GM23338 (cell line): ENCODE measurements around the gene SNX32. TPM values are rescaled to one million over a fixed set of nuclear protein-coding genes. Genes with fewer than 3 reads are reported as not detected.
"Not testable (repeated sequence)": the region's sequence is repeated elsewhere in the genome, so short reads cannot be mapped to it uniquely, and the experiment has no call there.

Source experiments
- ATAC-seq: fragments of 200-7000 bp; cut with Tn5 transposase; 3 replicates; pipeline ENCODE4 v1.9.1; 2020
- DNase-seq: peaks from one replicate; pipeline ENCODE4 v3.0.0-alpha.2; 2015; ENCODE audit warnings: low spot score
- H2AFZ ChIP-seq: fragments of 200-600 bp; sonication (generic); 2 replicates; pipeline ENCODE4 v1.8.0; 2016; ENCODE audit warnings: antibody characterized with exemption, mild to moderate bottlenecking, moderate library complexity
- H3F3A ChIP-seq: fragments of 200-600 bp; sonication (generic); replicated peaks from 2 replicates; pipeline ENCODE4 v1.8.0; 2017; ENCODE audit warnings: antibody characterized with exemption, mixed run types, low read depth
- H3K27ac ChIP-seq: fragments of 200-600 bp; sonication (generic); 2 replicates; pipeline ENCODE4 v1.6.1; 2016; ENCODE audit warnings: low read depth
- H3K27me3 ChIP-seq: fragments of 200-600 bp; sonication (generic); 2 replicates; pipeline ENCODE4 v1.8.0; 2016; ENCODE audit warnings: mild to moderate bottlenecking, mixed run types, moderate library complexity; ENCODE audit not compliant: insufficient read depth
- H3K36me3 ChIP-seq: fragments of 200-600 bp; sonication (generic); 2 replicates; pipeline ENCODE4 v1.8.0; 2016; ENCODE audit warnings: mild to moderate bottlenecking; ENCODE audit not compliant: insufficient read depth
- H3K4me1 ChIP-seq: fragments of 200-600 bp; sonication (generic); 2 replicates; pipeline ENCODE4 v1.8.0; 2016; ENCODE audit warnings: mild to moderate bottlenecking, moderate library complexity; ENCODE audit not compliant: insufficient read depth
- H3K4me2 ChIP-seq: fragments of 200-600 bp; sonication (generic); 2 replicates; pipeline ENCODE4 v1.7.1; 2017; ENCODE audit warnings: mixed run types
- H3K4me3 ChIP-seq: fragments of 200-600 bp; sonication (generic); 2 replicates; pipeline ENCODE4 v1.6.1; 2016; ENCODE audit warnings: mixed run types
- H3K79me2 ChIP-seq: fragments of 200-600 bp; sonication (generic); replicated peaks from 2 replicates; pipeline ENCODE4 v1.8.0; 2017; ENCODE audit warnings: mild to moderate bottlenecking; ENCODE audit not compliant: insufficient read depth
- H3K9me2 ChIP-seq: fragments of 200-600 bp; sonication (generic); 2 replicates; pipeline ENCODE4 v1.8.0; 2017; ENCODE audit not compliant: insufficient read depth
- H4K20me1 ChIP-seq: fragments of 200-600 bp; sonication (generic); replicated peaks from 2 replicates; pipeline ENCODE4 v1.8.0; 2017; ENCODE audit warnings: mild to moderate bottlenecking; ENCODE audit not compliant: insufficient read depth
- H3K27ac Mint-ChIP-seq: 2 replicates; pipeline ENCODE4 v1.8.0; 2020; ENCODE audit warnings: inconsistent platforms, mild to moderate bottlenecking, moderate library complexity, mixed read lengths
- H3K27me3 Mint-ChIP-seq: 3 replicates; pipeline ENCODE4 v1.8.0; 2022; ENCODE audit warnings: low read depth, mild to moderate bottlenecking, moderate library complexity, mixed read lengths, inconsistent platforms; ENCODE audit not compliant: insufficient read depth, poor library complexity
- H3K36me3 Mint-ChIP-seq: 3 replicates; pipeline ENCODE4 v1.8.0; 2021; ENCODE audit warnings: low read depth, mild to moderate bottlenecking, inconsistent platforms, moderate library complexity, mixed read lengths
- H3K4me1 Mint-ChIP-seq: 3 replicates; pipeline ENCODE4 v1.8.0; 2020; ENCODE audit warnings: mild to moderate bottlenecking, inconsistent platforms, mixed read lengths
- H3K4me3 Mint-ChIP-seq: 3 replicates; pipeline ENCODE4 v1.8.0; 2021; ENCODE audit warnings: moderate library complexity, mild to moderate bottlenecking, inconsistent platforms, mixed read lengths
- H3K9me3 Mint-ChIP-seq: 3 replicates; pipeline ENCODE4 v1.8.0; 2020; ENCODE audit warnings: moderate library complexity, mild to moderate bottlenecking, inconsistent platforms, mixed read lengths
- CREB1 ChIP-seq: fragments of 250-450 bp; sonication (Bioruptor Pico); IDR thresholded peaks from 2 replicates; pipeline ENCODE4 v1.5.0; 2020; ENCODE audit warnings: low read depth, mild to moderate bottlenecking, moderate library complexity
- EZH2phosphoT487 ChIP-seq: fragments of 200-600 bp; sonication (generic); IDR thresholded peaks from one replicate; pipeline ENCODE4 v1.8.1; 2018; ENCODE audit warnings: antibody characterized with exemption; ENCODE audit not compliant: unreplicated experiment
- JUNB ChIP-seq: IDR thresholded peaks from one replicate; pipeline ENCODE4 v1.6.1; 2016; ENCODE audit warnings: antibody characterized with exemption; ENCODE audit not compliant: unreplicated experiment
- NANOG ChIP-seq: IDR thresholded peaks from 2 replicates; pipeline ENCODE4 v1.6.1; 2016; ENCODE audit warnings: antibody characterized with exemption, borderline replicate concordance
- POLR2AphosphoS5 ChIP-seq: IDR thresholded peaks from 2 replicates; pipeline ENCODE4 v1.6.1; 2016; ENCODE audit warnings: antibody characterized with exemption, low read depth
- ZNF114 ChIP-seq: fragments of 250-450 bp; sonication (Bioruptor Pico); IDR thresholded peaks from 2 replicates; pipeline ENCODE4 v1.5.0; 2020; ENCODE audit warnings: mild to moderate bottlenecking, moderate library complexity
- ZNF331 ChIP-seq: fragments of 250-450 bp; sonication (Bioruptor Pico); IDR thresholded peaks from 2 replicates; pipeline ENCODE4 v1.5.0; 2020; ENCODE audit warnings: low read depth, mild to moderate bottlenecking, moderate library complexity
- polyA plus RNA-seq: library from polyadenylated mRNA; unstranded; fragments of >200 nt; fragmentation: Nextera tagmentation; extraction: Ambion mirVana; gene quantifications from 2 replicates; pipeline ENCODE4 v1.2.1, GENCODE V29; 2016
- total RNA-seq: library from RNA; depleted of rRNA; stranded (reverse); fragments of >200 nt; shearing (Covaris generic); gene quantifications from 2 replicates; pipeline ENCODE4 v1.2.3, GENCODE V29; 2014
- TF ChIP-seq, protein P1 (sequence below), 2 experiments: fragments of 200-600 bp in 1 of 2; sonication (generic) in 1 of 2; conservative IDR thresholded peaks; 2 replicates each; pipeline versions ENCODE4 v1.5.1 to v1.6.1; 2016 to 2017; ENCODE audit warnings: antibody characterized with exemption in 2 of 2, low read depth in 2 of 2, mild to moderate bottlenecking in 2 of 2, moderate library complexity in 1 of 2
- TF ChIP-seq, protein P2 (sequence below): IDR thresholded peaks from one replicate; pipeline ENCODE4 v1.6.1; 2018; ENCODE audit warnings: antibody characterized with exemption; ENCODE audit not compliant: unreplicated experiment
- TF ChIP-seq, protein P3 (sequence below): IDR thresholded peaks from 2 replicates; pipeline ENCODE4 v1.6.1; 2016; ENCODE audit warnings: antibody characterized with exemption

Gene SNX32
- total and polyA plus RNA-seq, 2 experiments from 2014 or later, result 0.49 to 1.2 TPM

DNA sequence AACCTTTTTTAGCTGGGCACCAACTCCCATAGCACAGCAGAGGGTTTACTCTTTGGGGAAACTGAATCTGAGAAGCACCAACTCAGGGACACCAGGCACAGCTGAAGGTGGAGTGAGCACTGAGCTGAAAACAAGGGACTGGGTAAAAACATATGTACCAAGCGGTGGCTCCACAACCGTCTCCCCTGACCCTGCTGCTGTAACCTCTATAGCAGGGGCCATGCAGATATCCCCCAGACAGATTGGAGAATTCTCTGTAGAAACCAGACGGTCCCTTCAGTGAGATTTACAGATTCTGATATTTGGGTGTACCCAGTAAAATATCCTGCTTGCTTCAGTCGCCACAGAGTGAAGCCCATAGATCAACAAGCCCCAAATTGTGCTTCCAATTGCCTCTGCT lies 4.3 kb upstream of the SNX32 start:
- Histone ChIP-seq H4K20me1 (no peaks in the 10 kb centered on the region; the same call in 1 of the 2 replicates), H3K27ac (no peak overlapping the region), H3K9me2 (peaks cover 6% of the 10 kb centered on the region; the same call in 1 of the 2 replicates), H3F3A (0 out of 2 replicates have a peak, but pooled peaks cover 3% of the 10 kb centered on the region), H3K4me3 (no peak overlapping the region), H3K4me1 (peaks cover 5% of the 10 kb centered on the region; the same call in 1 of the 2 replicates), H3K4me2 (no peak overlapping the region), H2AFZ (no peak overlapping the region), H3K79me2 (0 out of 2 replicates have a peak, but pooled peaks cover 3% of the 10 kb centered on the region), H3K36me3 (no peaks in the 10 kb centered on the region), H3K27me3 (peaks cover 10% of the 10 kb centered on the region)
- H3K9me3 Mint-ChIP-seq, result no peaks in the 10 kb centered on the region
- H3K27ac Mint-ChIP-seq, result no peak overlapping the region
- ATAC-seq (no peak), DNase-seq (no peak)
- H3K36me3 Mint-ChIP-seq, result no peaks in the 10 kb centered on the region
- H3K4me3 Mint-ChIP-seq, result no peak overlapping the region; the same call in 2 of the 3 replicates
- no peak for TF ChIP-seq CREB1 (CRISPR knock-in tag)
- TF ChIP-seq JUNB, result peak; percentile 69
- TF ChIP-seq NANOG, result no peak
- no peak for TF ChIP-seq POLR2AphosphoS5
- H3K27me3 Mint-ChIP-seq, result peaks cover 26% of the 10 kb centered on the region
- peaks cover 11% of the 10 kb centered on the region for H3K4me1 Mint-ChIP-seq

DNA sequence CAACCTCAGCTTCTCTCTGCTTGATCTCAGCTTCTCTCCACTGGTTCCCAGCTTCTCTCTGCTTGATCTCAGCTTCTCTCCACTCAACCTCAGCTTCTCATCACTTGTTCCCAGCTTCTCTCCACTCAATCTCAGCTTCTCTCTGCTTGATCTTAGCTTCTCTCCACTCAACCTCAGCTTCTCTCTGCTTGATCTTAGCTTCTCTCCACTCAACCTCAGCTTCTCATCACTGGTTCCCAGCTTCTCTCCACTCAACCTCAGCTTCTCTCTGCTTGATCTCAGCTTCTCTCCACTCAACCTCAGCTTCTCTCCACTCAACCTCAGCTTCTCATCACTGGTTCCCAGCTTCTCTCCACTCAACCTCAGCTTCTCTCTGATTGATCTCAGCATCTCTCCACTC lies 1.5 kb upstream of the SNX32 start:
- H3K79me2 ChIP-seq, H3K4me1 ChIP-seq, H4K20me1 ChIP-seq, H2AFZ ChIP-seq, H3K9me2 ChIP-seq, H3K36me3 Mint-ChIP-seq, H3K9me3 Mint-ChIP-seq, H3K4me3 ChIP-seq, ATAC-seq, H3K27ac ChIP-seq, H3K27ac Mint-ChIP-seq, H3K36me3 ChIP-seq, H3F3A ChIP-seq, DNase-seq, H3K4me2 ChIP-seq: not testable (repeated sequence)
- Mint-ChIP-seq H3K4me1 (peaks cover 11% of the 10 kb centered on the region), H3K4me3 (peak overlapping the region; percentile 44), H3K27me3 (peaks cover 23% of the 10 kb centered on the region)
- H3K27me3 ChIP-seq, result peaks cover 10% of the 10 kb centered on the region

DNA sequence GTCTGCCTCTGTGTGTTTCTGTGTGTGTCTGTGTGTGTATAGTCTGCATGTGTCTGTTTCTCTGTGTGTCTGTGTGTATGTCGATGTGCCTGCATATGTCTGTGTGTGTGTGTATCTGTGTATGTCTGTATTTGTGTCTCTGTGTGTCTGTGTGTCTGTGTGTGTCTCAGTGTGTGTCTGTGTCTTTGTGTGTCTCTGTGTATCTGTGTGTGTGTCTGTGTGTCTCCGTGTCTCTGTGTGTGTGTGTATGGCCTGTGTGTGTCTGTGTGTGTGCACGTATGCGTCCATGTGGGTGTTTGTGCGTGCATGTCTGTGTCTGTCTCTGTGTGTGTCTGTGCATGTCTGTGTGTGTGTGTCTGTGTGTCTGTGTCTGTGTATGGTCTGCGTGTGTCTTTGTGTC lies 439 bp downstream of the SNX32 start:
- H3K27me3 Mint-ChIP-seq, result peaks cover 18% of the 10 kb centered on the region
- no peak overlapping the region for H3K27ac Mint-ChIP-seq
- Histone ChIP-seq H3K79me2 (0 out of 2 replicates have a peak, but pooled peaks cover 4% of the 10 kb centered on the region), H3K4me2 (peak overlapping the region; percentile 96), H4K20me1 (no peaks in the 10 kb centered on the region), H3K27me3 (peaks cover 10% of the 10 kb centered on the region), H3K4me3 (peak overlapping the region; percentile 76), H2AFZ (peak overlapping the region; percentile 97), H3K36me3 (no peaks in the 10 kb centered on the region), H3K27ac (no peak overlapping the region), H3K4me1 (peaks cover 5% of the 10 kb centered on the region; the same call in 1 of the 2 replicates), H3K9me2 (peaks cover 6% of the 10 kb centered on the region; the same call in 1 of the 2 replicates), H3F3A (0 out of 2 replicates have a peak, but pooled peaks cover 3% of the 10 kb centered on the region)
- no peak overlapping the region for H3K4me3 Mint-ChIP-seq
- H3K9me3 Mint-ChIP-seq, result no peaks in the 10 kb centered on the region
- H3K36me3 Mint-ChIP-seq, result no peaks in the 10 kb centered on the region
- ATAC-seq, result no peak
- TF ChIP-seq JUNB (no peak), POLR2AphosphoS5 (no peak), ZNF331 (CRISPR knock-in tag) (no peak), ZNF114 (no peak), EZH2phosphoT487 (no peak), CREB1 (CRISPR knock-in tag) (no peak), NANOG (no peak)
- TF ChIP-seq, protein P1, sequence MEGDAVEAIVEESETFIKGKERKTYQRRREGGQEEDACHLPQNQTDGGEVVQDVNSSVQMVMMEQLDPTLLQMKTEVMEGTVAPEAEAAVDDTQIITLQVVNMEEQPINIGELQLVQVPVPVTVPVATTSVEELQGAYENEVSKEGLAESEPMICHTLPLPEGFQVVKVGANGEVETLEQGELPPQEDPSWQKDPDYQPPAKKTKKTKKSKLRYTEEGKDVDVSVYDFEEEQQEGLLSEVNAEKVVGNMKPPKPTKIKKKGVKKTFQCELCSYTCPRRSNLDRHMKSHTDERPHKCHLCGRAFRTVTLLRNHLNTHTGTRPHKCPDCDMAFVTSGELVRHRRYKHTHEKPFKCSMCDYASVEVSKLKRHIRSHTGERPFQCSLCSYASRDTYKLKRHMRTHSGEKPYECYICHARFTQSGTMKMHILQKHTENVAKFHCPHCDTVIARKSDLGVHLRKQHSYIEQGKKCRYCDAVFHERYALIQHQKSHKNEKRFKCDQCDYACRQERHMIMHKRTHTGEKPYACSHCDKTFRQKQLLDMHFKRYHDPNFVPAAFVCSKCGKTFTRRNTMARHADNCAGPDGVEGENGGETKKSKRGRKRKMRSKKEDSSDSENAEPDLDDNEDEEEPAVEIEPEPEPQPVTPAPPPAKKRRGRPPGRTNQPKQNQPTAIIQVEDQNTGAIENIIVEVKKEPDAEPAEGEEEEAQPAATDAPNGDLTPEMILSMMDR (conservative IDR thresholded peaks at IDR 0.05; ENCODE audit: low read depth in 2 of 2), result no peak
- TF ChIP-seq, protein P2, sequence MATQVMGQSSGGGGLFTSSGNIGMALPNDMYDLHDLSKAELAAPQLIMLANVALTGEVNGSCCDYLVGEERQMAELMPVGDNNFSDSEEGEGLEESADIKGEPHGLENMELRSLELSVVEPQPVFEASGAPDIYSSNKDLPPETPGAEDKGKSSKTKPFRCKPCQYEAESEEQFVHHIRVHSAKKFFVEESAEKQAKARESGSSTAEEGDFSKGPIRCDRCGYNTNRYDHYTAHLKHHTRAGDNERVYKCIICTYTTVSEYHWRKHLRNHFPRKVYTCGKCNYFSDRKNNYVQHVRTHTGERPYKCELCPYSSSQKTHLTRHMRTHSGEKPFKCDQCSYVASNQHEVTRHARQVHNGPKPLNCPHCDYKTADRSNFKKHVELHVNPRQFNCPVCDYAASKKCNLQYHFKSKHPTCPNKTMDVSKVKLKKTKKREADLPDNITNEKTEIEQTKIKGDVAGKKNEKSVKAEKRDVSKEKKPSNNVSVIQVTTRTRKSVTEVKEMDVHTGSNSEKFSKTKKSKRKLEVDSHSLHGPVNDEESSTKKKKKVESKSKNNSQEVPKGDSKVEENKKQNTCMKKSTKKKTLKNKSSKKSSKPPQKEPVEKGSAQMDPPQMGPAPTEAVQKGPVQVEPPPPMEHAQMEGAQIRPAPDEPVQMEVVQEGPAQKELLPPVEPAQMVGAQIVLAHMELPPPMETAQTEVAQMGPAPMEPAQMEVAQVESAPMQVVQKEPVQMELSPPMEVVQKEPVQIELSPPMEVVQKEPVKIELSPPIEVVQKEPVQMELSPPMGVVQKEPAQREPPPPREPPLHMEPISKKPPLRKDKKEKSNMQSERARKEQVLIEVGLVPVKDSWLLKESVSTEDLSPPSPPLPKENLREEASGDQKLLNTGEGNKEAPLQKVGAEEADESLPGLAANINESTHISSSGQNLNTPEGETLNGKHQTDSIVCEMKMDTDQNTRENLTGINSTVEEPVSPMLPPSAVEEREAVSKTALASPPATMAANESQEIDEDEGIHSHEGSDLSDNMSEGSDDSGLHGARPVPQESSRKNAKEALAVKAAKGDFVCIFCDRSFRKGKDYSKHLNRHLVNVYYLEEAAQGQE, result no peak
- TF ChIP-seq, protein P3, sequence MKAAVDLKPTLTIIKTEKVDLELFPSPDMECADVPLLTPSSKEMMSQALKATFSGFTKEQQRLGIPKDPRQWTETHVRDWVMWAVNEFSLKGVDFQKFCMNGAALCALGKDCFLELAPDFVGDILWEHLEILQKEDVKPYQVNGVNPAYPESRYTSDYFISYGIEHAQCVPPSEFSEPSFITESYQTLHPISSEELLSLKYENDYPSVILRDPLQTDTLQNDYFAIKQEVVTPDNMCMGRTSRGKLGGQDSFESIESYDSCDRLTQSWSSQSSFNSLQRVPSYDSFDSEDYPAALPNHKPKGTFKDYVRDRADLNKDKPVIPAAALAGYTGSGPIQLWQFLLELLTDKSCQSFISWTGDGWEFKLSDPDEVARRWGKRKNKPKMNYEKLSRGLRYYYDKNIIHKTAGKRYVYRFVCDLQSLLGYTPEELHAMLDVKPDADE, result no peak
- peaks cover 11% of the 10 kb centered on the region for H3K4me1 Mint-ChIP-seq
- no peak for DNase-seq
